Ishikawa (cell line): ENCODE results near the gene SNTG2.

Source experiments
- CEBPB ChIP-seq: IDR thresholded peaks from 2 replicates; pipeline ENCODE4 v1.6.1; 2012
- CREB1 ChIP-seq: IDR thresholded peaks from 2 replicates; pipeline ENCODE4 v1.6.1; 2012; ENCODE audit warnings: low read depth
- EGR1 ChIP-seq: IDR thresholded peaks from 2 replicates; pipeline ENCODE4 v1.6.1; 2012
- EP300 ChIP-seq: IDR thresholded peaks from 2 replicates; pipeline ENCODE4 v1.6.1; 2012; ENCODE audit warnings: borderline replicate concordance
- FOXM1 ChIP-seq: IDR thresholded peaks from 2 replicates; pipeline ENCODE4 v1.6.1; 2012; ENCODE audit warnings: low read depth, borderline replicate concordance
- MAX ChIP-seq: IDR thresholded peaks from 2 replicates; pipeline ENCODE4 v1.6.1; 2012
- RAD21 ChIP-seq: IDR thresholded peaks from 2 replicates; pipeline ENCODE4 v1.6.1; 2012; ENCODE audit warnings: low read depth
- REST ChIP-seq: IDR thresholded peaks from 2 replicates; pipeline ENCODE4 v1.6.1; 2012; ENCODE audit warnings: low read depth, mild to moderate bottlenecking
- TAF1 ChIP-seq: IDR thresholded peaks from 2 replicates; pipeline ENCODE4 v1.6.1; 2012; ENCODE audit warnings: low read depth, mild to moderate bottlenecking
- TCF12 ChIP-seq: IDR thresholded peaks from 2 replicates; pipeline ENCODE4 v1.6.1; 2012; ENCODE audit warnings: low read depth
- TEAD4 ChIP-seq: IDR thresholded peaks from 2 replicates; pipeline ENCODE4 v1.6.1; 2012
- USF1 ChIP-seq: IDR thresholded peaks from 2 replicates; pipeline ENCODE4 v1.6.1; 2012
- YY1 ChIP-seq: IDR thresholded peaks from 2 replicates; pipeline ENCODE4 v1.6.1; 2012; ENCODE audit warnings: low read depth
- ZBTB7A ChIP-seq: IDR thresholded peaks from 2 replicates; pipeline ENCODE4 v1.6.1; 2012; ENCODE audit warnings: low read depth

GRCh38 chr2:1299043-1299442 lies 348.4 kb downstream of the SNTG2 start:
- TF ChIP-seq TCF12: no peak
- TF ChIP-seq TAF1: no peak
- TF ChIP-seq EGR1: no peak
- TF ChIP-seq RAD21: no peak
- no peak for TF ChIP-seq MAX
- TF ChIP-seq EP300: no peak
- TF ChIP-seq YY1: no peak
- TF ChIP-seq REST: no peak
- no peak for TF ChIP-seq ZBTB7A
- TF ChIP-seq CREB1: no peak
- no peak for TF ChIP-seq USF1
- no peak for TF ChIP-seq FOXM1
- no peak for TF ChIP-seq TEAD4
- TF ChIP-seq CEBPB: no peak
